ENCODE data around the gene ARRDC4.

GRCh38 chr15:97947465-97948260 is 12.8 kb upstream of the ARRDC4 start:
- TF ChIP-seq POLR2A (IDR thresholded peaks at IDR 0.05; ENCODE audit: low read length) (no peak), GATA1 (IDR thresholded peaks at IDR 0.05; ENCODE audit: low read depth, low read length) (no peak)
